Kidney (tissue), 2 donors: ENCODE measurements around the gene FUCA1. TPM values are rescaled to one million over a fixed set of nuclear protein-coding genes. Genes with fewer than 3 reads are reported as not detected.

ENCODE experiments used
- polyA plus RNA-seq: library from polyadenylated mRNA; stranded (reverse); fragments of 350-450 nt; fragmentation: Illumina TruSeq; extraction: RNeasy Lipid Tissue Mini Kit (QIAGEN cat#74804); gene quantifications from one replicate; pipeline ENCODE4 v1.2.3, GENCODE V29; 2014; ENCODE audit warnings: low read depth, low replicate concordance; ENCODE audit not compliant: insufficient read depth
- total RNA-seq: library from RNA; stranded (reverse); fragmentation: NEBNext Ultra II Directional; extraction: Animal tissue kit (Norgen Biotek cat#: 25700); gene quantifications from one replicate; pipeline ENCODE4 v1.2.1, GENCODE V29; 2021
- donor health status: DM: yes; HTN: yes; CAD: no.

FUCA1 gene
- total and polyA plus RNA-seq, 2 donors from 2014 or later = 69.2 to 88.3 TPM

Other genes with a start within 250 kb of the FUCA1 start
- 829 TPM for gene RPL11, start 176.5 kb downstream of the FUCA1 start, total RNA-seq
- gene RPL11, start 176.5 kb downstream of the FUCA1 start, polyA plus RNA-seq = 2,056 TPM
- 39.1 TPM for gene ELOA, start 124.8 kb downstream of the FUCA1 start, total RNA-seq
- 13.7 TPM for gene ELOA, start 124.8 kb downstream of the FUCA1 start, polyA plus RNA-seq
- 40.4 TPM for gene PITHD1, start 89.9 kb downstream of the FUCA1 start, total RNA-seq
- 57.7 TPM for gene PITHD1, start 89.9 kb downstream of the FUCA1 start, polyA plus RNA-seq
- gene LYPLA2, start 77.1 kb downstream of the FUCA1 start, total RNA-seq = 71.3 TPM
- gene LYPLA2, start 77.1 kb downstream of the FUCA1 start, polyA plus RNA-seq = 133 TPM
- gene GALE, start 67.5 kb downstream of the FUCA1 start, total RNA-seq = 68.1 TPM
- gene GALE, start 67.5 kb downstream of the FUCA1 start, polyA plus RNA-seq = 73.7 TPM
- gene HMGCL, start 42.9 kb downstream of the FUCA1 start, total RNA-seq = 51.5 TPM
- 205 TPM for gene HMGCL, start 42.9 kb downstream of the FUCA1 start, polyA plus RNA-seq
- gene CNR2, start 45.1 kb upstream of the FUCA1 start, total RNA-seq = 0.57 TPM
- not detected for gene CNR2, start 45.1 kb upstream of the FUCA1 start, polyA plus RNA-seq
- gene PNRC2, start 91.5 kb upstream of the FUCA1 start, total RNA-seq = 107 TPM
- 86.3 TPM for gene PNRC2, start 91.5 kb upstream of the FUCA1 start, polyA plus RNA-seq
- 96.2 TPM for gene SRSF10, start 112.0 kb upstream of the FUCA1 start, total RNA-seq
- gene SRSF10, start 112.0 kb upstream of the FUCA1 start, polyA plus RNA-seq = 48.5 TPM
- gene MYOM3, start 243.8 kb upstream of the FUCA1 start, total RNA-seq = 13.5 TPM
- gene MYOM3, start 243.8 kb upstream of the FUCA1 start, polyA plus RNA-seq = 20.5 TPM